ENCODE measurements around the gene CDH5.

- no peak for TF ChIP-seq CTCF (IDR thresholded peaks at IDR 0.05)
- TF ChIP-seq EP300 (IDR thresholded peaks at IDR 0.05; ENCODE audit: low read depth) = no peak
These were observed 30.7 kb upstream of the CDH5 start for GRCh38 chr16:66335704-66336329.

All from transverse colon (tissue), 3 donors.